Naive thymus-derived CD8-positive, alpha-beta T cell (primary cell): Measurements from ENCODE around the gene SIGLEC15. TPM values are rescaled to one million over a fixed set of nuclear protein-coding genes. Genes with fewer than 3 reads are reported as not detected.
A peak's percentile ranks its signal among the peaks of the same experiment; 100 is the strongest.
"Not testable (repeated sequence)": the region's sequence is repeated elsewhere in the genome, so short reads cannot be mapped to it uniquely, and the experiment has no call there.

Experiments
- ATAC-seq, 2 donors: fragments of 150-1000 bp; cut with Tn5 transposase in 1 of 2; sonication (Bioruptor Pico), chemical (Tn5 transposase) in 1 of 2; 1 replicate in 1 of 2; 2 replicates in 1 of 2; pipeline ENCODE4 v1.10.0; 2021; ENCODE audit warnings: mild to moderate bottlenecking in 2 of 2, moderate library complexity in 2 of 2
- POLR2A ChIA-PET: fragments of 350-600 bp; sonication (Branson Sonifier 250); formaldehyde crosslinking; loops from one replicate; lab custom pipeline; 2021; ENCODE audit warnings: antibody characterized with exemption; lab: Charles Lee
- DNase-seq, 10 donors: peaks; one replicate each; pipeline versions ENCODE4 v3.0.0 to v3.0.0-alpha.2; 2020 to 2022
- H3K27ac Mint-ChIP-seq, 10 donors: one replicate each; pipeline ENCODE4 v1.8.0; 2020 to 2022; ENCODE audit warnings: mild to moderate bottlenecking in 10 of 10, mixed read lengths in 10 of 10, moderate library complexity in 4 of 10, inconsistent platforms in 1 of 10
- H3K27me3 Mint-ChIP-seq, 5 donors: one replicate each; pipeline ENCODE4 v1.8.0; 2021 to 2022; ENCODE audit warnings: mixed read lengths in 5 of 5
- H3K36me3 Mint-ChIP-seq, 3 donors: one replicate each; pipeline ENCODE4 v1.8.0; 2020 to 2022; ENCODE audit warnings: mixed read lengths in 3 of 3, mild to moderate bottlenecking in 2 of 3, inconsistent platforms in 1 of 3
- H3K4me1 Mint-ChIP-seq, 4 donors: one replicate each; pipeline ENCODE4 v1.8.0; 2021 to 2022; ENCODE audit warnings: mixed read lengths in 4 of 4
- H3K4me3 Mint-ChIP-seq, 10 donors: one replicate each; pipeline ENCODE4 v1.8.0; 2020 to 2022; ENCODE audit warnings: mild to moderate bottlenecking in 10 of 10, mixed read lengths in 10 of 10, moderate library complexity in 6 of 10, inconsistent platforms in 1 of 10
- H3K9me3 Mint-ChIP-seq, 9 donors: one replicate each; pipeline ENCODE4 v1.8.0; 2020 to 2022; ENCODE audit warnings: mixed read lengths in 9 of 9, mild to moderate bottlenecking in 3 of 9, inconsistent platforms in 1 of 9, moderate library complexity in 1 of 9
- polyA plus RNA-seq, 3 donors: library from polyadenylated mRNA; unstranded; fragments of 300-500 nt; fragmentation: Illumina TruSeq; gene quantifications; one replicate each; pipeline ENCODE4 v1.2.3, GENCODE V29; 2021
- total RNA-seq, 8 experiments: library from RNA in 2 of 8; stranded (reverse) in 2 of 8; gene quantifications; one replicate each; pipeline ENCODE4 v1.2.3 and lab custom pipeline; 2021 to 2026

Gene SIGLEC15
- total and polyA plus RNA-seq, 5 experiments from 2014 or later, result not detected

DNA sequence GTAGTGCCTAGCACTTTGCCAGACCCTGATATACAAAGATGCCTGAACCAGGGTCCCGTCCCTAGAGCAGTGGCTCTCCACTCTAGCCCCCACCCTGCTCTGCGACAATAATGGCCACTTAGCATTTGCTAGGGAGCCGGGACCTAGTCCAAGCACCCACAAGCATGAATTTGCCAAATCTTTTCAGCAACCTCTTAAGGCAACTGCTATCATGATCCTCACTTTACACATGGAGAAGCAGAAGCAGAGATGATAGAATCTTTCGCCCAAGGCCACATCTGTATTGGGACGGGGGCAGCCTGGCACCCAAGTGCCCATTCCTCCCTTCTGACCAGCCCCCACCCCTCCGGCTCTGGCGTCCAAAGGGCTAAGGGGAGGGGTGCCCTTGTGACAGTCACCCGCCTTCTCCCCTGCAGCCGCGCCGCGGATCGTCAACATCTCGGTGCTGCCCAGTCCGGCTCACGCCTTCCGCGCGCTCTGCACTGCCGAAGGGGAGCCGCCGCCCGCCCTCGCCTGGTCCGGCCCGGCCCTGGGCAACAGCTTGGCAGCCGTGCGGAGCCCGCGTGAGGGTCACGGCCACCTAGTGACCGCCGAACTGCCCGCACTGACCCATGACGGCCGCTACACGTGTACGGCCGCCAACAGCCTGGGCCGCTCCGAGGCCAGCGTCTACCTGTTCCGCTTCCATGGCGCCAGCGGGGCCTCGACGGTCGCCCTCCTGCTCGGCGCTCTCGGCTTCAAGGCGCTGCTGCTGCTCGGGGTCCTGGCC, 13.0 kb downstream of the SIGLEC15 start:
- H3K27ac Mint-ChIP-seq, result peak overlapping the region in 2 of 10 donors; percentile 18 to 35
- DNase-seq (no peak), ATAC-seq (no peak)
- H3K27me3 Mint-ChIP-seq, result peaks cover 16 to 58% (median 38%) of the 10 kb centered on the region in 5 donors
- peaks cover 4 to 15% (median 12%) of the 10 kb centered on the region in 4 donors for H3K4me1 Mint-ChIP-seq
- peaks cover 0 to 3% (median 2%) of the 10 kb centered on the region in 3 donors for H3K36me3 Mint-ChIP-seq
- POLR2A ChIA-PET, result interaction anchor here (0.6 kb wide), 1 partner anchor 173 kb away, joined by 7 read pairs; no protein-coding TSS in a partner anchor
- no peaks in the 10 kb centered on the region for H3K9me3 Mint-ChIP-seq
- peak overlapping the region; percentile 27 to 79 (median 66) for H3K4me3 Mint-ChIP-seq

DNA sequence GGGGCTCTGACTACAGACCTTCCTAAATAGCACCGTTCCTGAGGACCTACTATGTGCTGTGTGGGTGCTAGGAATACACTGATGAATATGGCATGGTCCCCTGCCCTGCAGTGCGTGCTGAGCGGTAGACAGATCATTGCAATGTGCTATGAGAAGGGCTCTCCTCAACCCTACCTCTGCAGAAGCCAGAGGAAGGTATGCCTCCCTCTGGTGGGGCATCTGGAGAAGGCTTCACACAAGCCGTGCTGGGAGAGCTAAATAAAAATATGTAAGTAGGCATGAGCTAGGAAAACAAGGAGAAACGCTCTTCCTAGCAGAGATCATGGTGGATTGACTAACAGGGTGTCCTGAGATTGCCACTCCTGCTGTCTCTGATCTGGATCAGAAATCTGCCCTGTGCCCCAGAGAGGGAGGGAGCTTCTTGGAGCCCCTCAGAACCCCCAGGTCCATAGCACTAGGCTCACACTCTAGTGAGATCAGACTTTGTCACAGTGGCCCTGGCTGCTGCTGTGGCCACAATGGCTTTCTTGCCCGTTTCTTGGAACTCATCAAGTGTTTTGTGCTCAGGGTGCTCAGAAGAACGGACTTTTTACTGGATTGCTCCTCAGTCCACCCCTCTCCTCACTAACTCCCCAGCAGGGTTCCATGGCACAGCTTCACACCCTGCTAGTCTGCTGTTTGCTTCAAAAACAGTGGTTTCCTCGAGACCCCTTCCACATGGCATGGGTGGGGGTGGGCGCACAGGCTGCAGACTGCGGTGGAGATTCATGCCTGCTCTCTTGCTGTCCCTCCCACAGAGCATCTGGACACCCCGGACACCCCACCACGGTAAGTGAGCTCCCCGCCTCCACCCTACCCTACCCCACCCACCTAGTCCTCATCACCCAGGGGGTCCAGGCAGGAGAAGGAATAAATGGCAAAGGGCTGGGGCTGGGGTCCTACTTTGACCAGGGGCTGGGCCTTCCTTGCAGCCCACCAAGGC, 14.2 kb downstream of the SIGLEC15 start:
- POLR2A ChIA-PET, result interaction anchor here (0.9 to 1.4 kb wide), 2 partner anchors 152 to 175 kb away, joined by 4 read pairs; no protein-coding TSS in a partner anchor
- Mint-ChIP-seq H3K9me3 (no peaks in the 10 kb centered on the region), H3K4me1 (peaks cover 4 to 17% (median 15%) of the 10 kb centered on the region in 4 donors), H3K27me3 (peaks cover 16 to 46% (median 36%) of the 10 kb centered on the region in 5 donors), H3K4me3 (peak overlapping the region in 4 of 10 donors; percentile 5 to 53 (median 49)), H3K36me3 (peaks cover 0 to 3% (median 2%) of the 10 kb centered on the region in 3 donors), H3K27ac (peak overlapping the region in 2 of 10 donors; percentile 57 to 75)
- peak in 5 of 10 donors; percentile 18 to 24 (median 22) for DNase-seq
- peak; percentile 67 to 72 for ATAC-seq

DNA sequence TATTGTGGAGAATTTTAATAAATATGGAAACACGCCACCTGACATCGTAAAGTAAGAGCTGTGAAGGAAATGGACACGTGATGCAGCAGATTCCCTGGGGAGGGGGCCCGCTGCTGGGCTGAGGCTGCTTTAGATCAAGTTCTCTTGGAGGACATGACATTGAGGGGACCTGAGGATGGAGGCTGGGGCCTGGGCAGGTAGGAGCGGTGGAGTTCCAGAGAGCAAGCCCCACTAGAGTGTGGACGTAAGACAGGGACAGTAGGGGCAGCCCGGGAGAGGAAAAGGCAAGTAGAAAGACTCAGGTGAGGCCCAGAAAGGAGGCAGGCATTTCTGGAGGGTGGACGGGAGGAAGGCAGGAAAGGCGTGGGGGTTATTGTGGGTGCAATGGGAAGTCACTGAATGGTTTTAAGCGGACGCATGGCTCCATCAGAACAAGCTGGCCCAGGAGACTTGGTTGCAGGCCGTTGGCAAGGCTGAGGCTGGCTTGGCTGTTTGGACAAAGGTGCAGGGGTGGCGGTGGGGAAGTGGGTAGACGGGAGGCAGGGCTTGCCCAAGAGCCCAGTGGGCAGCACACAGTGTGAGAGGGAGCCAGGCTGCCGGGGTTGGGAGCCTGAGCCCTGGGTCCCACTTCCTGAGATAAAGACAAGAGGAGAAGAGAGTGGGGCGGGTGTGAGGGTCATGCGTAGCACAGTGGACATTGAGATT, 15.7 kb downstream of the SIGLEC15 start:
- Mint-ChIP-seq H3K27ac (peak overlapping the region in 2 of 10 donors; percentile 20 to 77), H3K9me3 (no peaks in the 10 kb centered on the region), H3K4me3 (no peak overlapping the region), H3K27me3 (peaks cover 8 to 31% (median 25%) of the 10 kb centered on the region in 5 donors), H3K36me3 (no peaks in the 10 kb centered on the region), H3K4me1 (peaks cover 5 to 22% (median 18%) of the 10 kb centered on the region in 4 donors)
- ATAC-seq (no peak), DNase-seq (no peak)
- POLR2A ChIA-PET, result no interaction called here

GRCh38 chr18:45841765-45842442, 16.4 kb downstream of the SIGLEC15 start:
- DNase-seq, result no peak
- no peak overlapping the region for H3K4me3 Mint-ChIP-seq
- no peak for ATAC-seq
- H3K4me1 Mint-ChIP-seq, result peaks cover 5 to 20% (median 17%) of the 10 kb centered on the region in 4 donors
- H3K27ac Mint-ChIP-seq, result no peak overlapping the region
- no peaks in the 10 kb centered on the region for H3K9me3 Mint-ChIP-seq
- POLR2A ChIA-PET, result no interaction called here
- H3K36me3 Mint-ChIP-seq, result no peaks in the 10 kb centered on the region
- H3K27me3 Mint-ChIP-seq, result peaks cover 7 to 24% (median 22%) of the 10 kb centered on the region in 5 donors

GRCh38 chr18:45843019-45843418, 17.5 kb downstream of the SIGLEC15 start:
- no peak overlapping the region for H3K4me3 Mint-ChIP-seq
- H3K9me3 Mint-ChIP-seq, result no peaks in the 10 kb centered on the region
- ATAC-seq (no peak), DNase-seq (no peak)
- no peaks in the 10 kb centered on the region for H3K36me3 Mint-ChIP-seq
- POLR2A ChIA-PET, result no interaction called here
- H3K27ac Mint-ChIP-seq, result no peak overlapping the region
- H3K27me3 Mint-ChIP-seq, result peaks cover 6 to 20% (median 19%) of the 10 kb centered on the region in 5 donors
- peaks cover 4 to 18% (median 14%) of the 10 kb centered on the region in 4 donors for H3K4me1 Mint-ChIP-seq

DNA sequence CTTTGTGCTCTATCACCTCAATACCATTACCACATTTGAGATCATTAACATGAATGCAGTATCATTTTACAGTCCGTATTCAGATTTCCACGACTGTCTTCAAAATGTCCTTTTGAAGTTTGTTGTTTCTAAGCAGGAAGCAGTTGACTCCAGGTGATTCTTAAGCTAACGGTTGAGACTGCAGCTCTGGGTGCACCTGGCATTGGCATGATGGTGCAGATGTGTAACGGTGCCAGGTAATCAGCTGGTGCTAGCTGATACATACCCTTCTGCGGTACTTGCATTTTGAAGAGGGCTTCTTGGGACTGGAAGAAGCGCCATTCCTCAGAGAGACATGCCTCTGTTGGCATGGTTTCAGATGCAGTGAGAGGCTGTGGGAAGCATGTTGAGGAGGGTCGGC, 19.5 kb downstream of the SIGLEC15 start:
- Mint-ChIP-seq H3K4me3 (no peak overlapping the region), H3K4me1 (peaks cover 3 to 9% (median 6%) of the 10 kb centered on the region in 4 donors), H3K27ac (peak overlapping the region in 4 of 10 donors; percentile 20 to 52 (median 22)), H3K9me3 (no peaks in the 10 kb centered on the region), H3K36me3 (peaks cover 0 to 9% (median 0%) of the 10 kb centered on the region in 3 donors), H3K27me3 (peaks cover 0 to 4% (median 2%) of the 10 kb centered on the region in 5 donors)
- DNase-seq (no peak), ATAC-seq (peak in 1 of 2 donors; percentile 20)
- POLR2A ChIA-PET, result no interaction called here

- H3K27me3 Mint-ChIP-seq, result peaks cover 0 to 1% (median under 1%) of the 10 kb centered on the region in 5 donors
- H3K4me3 Mint-ChIP-seq, result no peak overlapping the region
- POLR2A ChIA-PET, result no interaction called here
- peak overlapping the region in 1 of 10 donors; percentile 13 for H3K27ac Mint-ChIP-seq
- H3K4me1 Mint-ChIP-seq, result peaks cover 3 to 9% (median 6%) of the 10 kb centered on the region in 4 donors
- H3K9me3 Mint-ChIP-seq, result no peaks in the 10 kb centered on the region
- H3K36me3 Mint-ChIP-seq, result peaks cover 0 to 11% (median 0%) of the 10 kb centered on the region in 3 donors
- DNase-seq (no peak), ATAC-seq (no peak)
These were observed 19.9 kb downstream of the SIGLEC15 start for GRCh38 chr18:45845410-45845809.

- POLR2A ChIA-PET, result no interaction called here
- H3K27me3 Mint-ChIP-seq, result no peaks in the 10 kb centered on the region
- DNase-seq (no peak), ATAC-seq (no peak)
- H3K36me3 Mint-ChIP-seq, result peaks cover 0 to 27% (median 3%) of the 10 kb centered on the region in 3 donors
- no peaks in the 10 kb centered on the region for H3K9me3 Mint-ChIP-seq
- H3K27ac Mint-ChIP-seq, result peak overlapping the region in 4 of 10 donors; percentile 40 to 80 (median 50)
- no peak overlapping the region for H3K4me3 Mint-ChIP-seq
- peaks cover 2 to 9% (median 5%) of the 10 kb centered on the region in 4 donors for H3K4me1 Mint-ChIP-seq
These were observed 21.6 kb downstream of the SIGLEC15 start for GRCh38 chr18:45847119-45847518.

GRCh38 chr18:45848643-45849042, 23.2 kb downstream of the SIGLEC15 start:
- DNase-seq, H3K4me1 Mint-ChIP-seq, H3K4me3 Mint-ChIP-seq, H3K9me3 Mint-ChIP-seq, POLR2A ChIA-PET, ATAC-seq, H3K27me3 Mint-ChIP-seq: not testable (repeated sequence)
- H3K36me3 Mint-ChIP-seq, result peaks cover 0 to 43% (median 8%) of the 10 kb centered on the region in 3 donors
- peak overlapping the region in 2 of 10 donors; percentile 1 to 6 for H3K27ac Mint-ChIP-seq

DNA sequence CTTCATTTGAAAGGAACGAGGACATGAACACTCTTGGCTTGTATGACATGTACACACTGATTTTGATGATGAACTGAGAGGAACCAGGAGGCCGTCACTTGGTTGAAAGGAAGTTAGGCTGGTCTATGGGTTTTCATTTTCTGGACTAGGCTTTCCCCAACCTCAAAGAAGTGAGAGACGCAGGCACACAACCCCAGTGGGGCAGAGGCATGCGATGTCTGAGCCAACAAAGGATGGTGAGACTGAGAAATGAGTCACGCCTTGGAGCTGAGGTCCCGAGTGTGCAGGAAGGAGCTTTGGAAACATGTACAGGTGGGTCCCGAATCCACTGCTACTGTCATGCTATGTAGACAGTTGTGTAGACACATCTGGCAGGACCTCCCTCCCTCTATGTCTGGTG, 24.1 kb downstream of the SIGLEC15 start:
- peaks cover 0 to 51% (median 8%) of the 10 kb centered on the region in 3 donors for H3K36me3 Mint-ChIP-seq
- POLR2A ChIA-PET, result no interaction called here
- no peaks in the 10 kb centered on the region for H3K27me3 Mint-ChIP-seq
- H3K4me1 Mint-ChIP-seq, result peaks cover 2 to 7% (median 4%) of the 10 kb centered on the region in 4 donors
- no peaks in the 10 kb centered on the region for H3K9me3 Mint-ChIP-seq
- ATAC-seq (no peak), DNase-seq (no peak)
- H3K27ac Mint-ChIP-seq, result no peak overlapping the region
- H3K4me3 Mint-ChIP-seq, result no peak overlapping the region

GRCh38 chr18:45850021-45850420, 24.5 kb downstream of the SIGLEC15 start:
- POLR2A ChIA-PET, result no interaction called here
- H3K4me1 Mint-ChIP-seq, result peaks cover 0 to 2% (median under 1%) of the 10 kb centered on the region in 4 donors
- DNase-seq (no peak), ATAC-seq (no peak)
- no peak overlapping the region for H3K4me3 Mint-ChIP-seq
- H3K27me3 Mint-ChIP-seq, result no peaks in the 10 kb centered on the region
- no peaks in the 10 kb centered on the region for H3K9me3 Mint-ChIP-seq
- peak overlapping the region in 3 of 10 donors; percentile 31 to 69 (median 36) for H3K27ac Mint-ChIP-seq
- peaks cover 2 to 56% (median 8%) of the 10 kb centered on the region in 3 donors for H3K36me3 Mint-ChIP-seq
